NCI-H187 treated with DMSO at 0.1 percent for 48 hours (cell line): ENCODE results near the gene DCAF6.

Experiments
- DNase-seq: peaks from one replicate; lab custom pipeline; 2025; lab: John Stamatoyannopoulos, UW

Gene DCAF6

GRCh38 chr1:168106274-168106673 is 169.8 kb downstream of the DCAF6 start:
- DNase-seq = no peak

- DNase-seq = no peak
Measured at GRCh38 chr1:168110896-168111545, 174.5 kb downstream of the DCAF6 start.

GRCh38 chr1:168112673-168113305 is 176.3 kb downstream of the DCAF6 start:
- DNase-seq = peak; percentile 89

- DNase-seq = peak; percentile 51
Measured at GRCh38 chr1:168114845-168115244, 178.4 kb downstream of the DCAF6 start.

- DNase-seq = peak; percentile 95
Measured at GRCh38 chr1:168116327-168116799, 179.9 kb downstream of the DCAF6 start.

- DNase-seq = no peak
Measured at GRCh38 chr1:168119750-168120149, 183.3 kb downstream of the DCAF6 start.

- no peak for DNase-seq
Measured at GRCh38 chr1:168121401-168122011, 185.0 kb downstream of the DCAF6 start.

GRCh38 chr1:168125051-168125450 is 188.6 kb downstream of the DCAF6 start:
- DNase-seq = no peak
